GM18507 (cell line): ENCODE data around the gene TSPAN9.

ENCODE experiments used
- DNase-seq: peaks from one replicate; pipeline ENCODE4 v3.0.0; 2011; ENCODE audit warnings: low read depth; ENCODE audit not compliant: insufficient read length; ENCODE audit errors: extremely low spot score
- FAIRE-seq: peaks from 2 replicates; lab custom pipeline; 2011; peaks lifted over from hg19 to GRCh38; lab: Jason Lieb, UNC

TSPAN9 gene

DNA sequence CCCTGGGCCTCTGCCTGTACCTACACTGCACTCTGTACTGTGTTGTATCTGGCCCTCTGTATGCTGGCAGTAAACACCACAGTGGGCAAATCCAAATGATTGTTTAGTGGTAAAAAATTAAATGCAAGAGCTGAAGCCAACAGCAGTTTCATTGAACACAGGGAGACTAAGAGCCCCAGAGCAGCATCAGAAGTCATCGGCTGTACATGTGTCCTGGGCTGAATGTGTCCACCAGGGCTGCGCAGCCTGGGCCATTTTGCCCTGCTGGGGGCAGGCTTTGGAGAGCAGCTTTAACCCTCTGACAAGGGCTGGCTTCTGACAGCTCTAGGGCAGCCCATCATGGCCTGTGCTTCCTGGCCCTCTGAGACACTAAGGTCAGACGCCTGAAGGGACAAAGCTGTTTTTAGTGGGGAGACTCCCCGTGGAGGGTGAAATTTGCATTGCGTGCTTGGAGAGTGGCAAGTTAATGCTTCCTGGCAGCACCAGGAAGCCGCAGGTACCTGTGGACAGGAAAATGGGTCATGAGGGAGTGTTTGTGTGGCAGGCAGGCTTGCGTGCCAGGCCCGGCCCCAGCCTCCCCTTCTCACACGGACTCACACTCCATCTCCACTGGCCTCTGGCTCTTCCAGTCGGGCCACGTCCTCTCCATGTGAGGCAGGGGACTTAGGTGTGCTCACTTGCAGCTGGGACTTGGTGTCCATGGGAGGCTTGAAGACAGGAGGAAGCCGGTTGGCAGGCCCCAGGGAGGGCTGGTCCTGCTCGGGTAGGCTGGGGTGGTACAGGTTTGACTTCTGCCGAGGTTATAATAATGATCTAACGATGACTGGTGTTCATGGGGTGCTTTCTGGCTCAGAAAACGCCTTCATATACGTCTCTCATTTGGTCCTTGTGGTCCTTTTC is 150.1 kb downstream of the TSPAN9 start:
- FAIRE-seq (no peak), DNase-seq (no peak)

DNA sequence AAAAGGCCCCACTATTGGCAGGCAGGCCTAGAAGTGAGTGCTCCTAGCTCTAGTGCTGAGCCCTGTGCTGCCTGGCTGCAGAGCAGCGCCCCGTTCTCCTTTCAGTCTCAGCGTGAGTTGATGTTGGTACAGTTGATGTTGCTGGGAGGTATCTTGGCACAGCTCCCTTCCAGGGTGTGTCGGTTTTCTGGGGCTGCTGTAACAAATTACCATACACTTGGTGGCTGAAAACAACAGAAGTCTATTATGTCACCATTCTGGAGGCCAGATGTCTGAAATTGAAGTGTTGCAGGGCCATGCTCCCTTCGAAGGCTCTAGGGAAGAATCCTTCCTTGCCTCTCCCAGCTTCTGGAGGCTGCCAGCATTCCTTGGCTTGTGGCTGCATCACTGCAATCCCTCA is 151.4 kb downstream of the TSPAN9 start:
- no peak for FAIRE-seq
- no peak for DNase-seq

GRCh38 chr12:3229577-3229976 is 152.4 kb downstream of the TSPAN9 start:
- no peak for FAIRE-seq
- DNase-seq: no peak

GRCh38 chr12:3230758-3231375 is 153.7 kb downstream of the TSPAN9 start:
- no peak for FAIRE-seq

DNA sequence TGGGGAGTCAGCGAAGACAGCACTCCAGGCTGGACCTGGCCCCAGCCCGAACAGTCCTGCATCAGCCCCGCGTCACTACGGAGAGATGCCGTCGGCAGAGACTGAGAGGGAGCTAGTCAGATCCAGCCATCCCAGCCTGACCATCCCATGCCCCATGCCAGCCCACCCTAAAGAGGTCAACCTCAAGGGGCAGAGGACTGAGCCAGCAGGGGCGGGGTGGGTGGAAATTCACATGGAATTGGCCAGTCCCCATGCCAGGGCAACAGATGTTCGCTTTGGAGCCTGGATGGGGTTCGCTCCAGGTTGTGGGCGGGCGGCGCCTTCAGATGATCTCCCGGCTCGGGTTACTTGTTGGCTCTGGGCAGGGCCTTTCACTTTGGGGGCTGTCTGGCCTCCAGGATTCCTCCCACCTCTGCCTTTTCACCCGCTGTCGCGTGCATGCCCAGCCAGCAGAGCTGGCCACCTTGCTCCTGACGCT is 154.3 kb downstream of the TSPAN9 start:
- no peak for FAIRE-seq
- no peak for DNase-seq

More at GRCh38 chr12:3230758-3231375, 153.7 kb downstream of the TSPAN9 start:
- DNase-seq: no peak

- DNase-seq (no peak), FAIRE-seq (no peak)
Observed at GRCh38 chr12:3233797-3234196, 156.6 kb downstream of the TSPAN9 start.

GRCh38 chr12:3236345-3237187 is 159.4 kb downstream of the TSPAN9 start:
- FAIRE-seq (no peak), DNase-seq (no peak)

DNA sequence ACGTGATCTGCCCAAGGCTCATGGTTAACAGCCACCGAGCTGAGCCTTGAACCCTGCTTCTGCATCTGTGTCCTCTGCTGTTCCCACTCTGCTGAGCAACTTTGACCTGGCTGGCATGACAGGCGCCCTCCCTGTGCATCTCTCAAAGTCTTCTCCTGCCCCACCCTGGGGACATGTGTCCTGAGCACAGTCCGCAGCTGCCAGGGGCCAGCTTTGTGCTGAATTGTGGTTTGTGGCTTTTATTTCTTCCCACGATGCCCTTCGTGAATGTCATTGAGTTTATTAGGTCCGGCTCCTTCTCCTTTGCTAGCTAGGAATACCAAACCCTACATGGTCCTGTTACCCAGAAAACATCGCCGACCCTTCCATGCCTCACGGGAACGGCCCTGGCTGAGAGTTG is 161.0 kb downstream of the TSPAN9 start:
- DNase-seq: no peak
- FAIRE-seq: no peak

GRCh38 chr12:3241621-3242020 is 164.4 kb downstream of the TSPAN9 start:
- FAIRE-seq (no peak), DNase-seq (no peak)

DNA sequence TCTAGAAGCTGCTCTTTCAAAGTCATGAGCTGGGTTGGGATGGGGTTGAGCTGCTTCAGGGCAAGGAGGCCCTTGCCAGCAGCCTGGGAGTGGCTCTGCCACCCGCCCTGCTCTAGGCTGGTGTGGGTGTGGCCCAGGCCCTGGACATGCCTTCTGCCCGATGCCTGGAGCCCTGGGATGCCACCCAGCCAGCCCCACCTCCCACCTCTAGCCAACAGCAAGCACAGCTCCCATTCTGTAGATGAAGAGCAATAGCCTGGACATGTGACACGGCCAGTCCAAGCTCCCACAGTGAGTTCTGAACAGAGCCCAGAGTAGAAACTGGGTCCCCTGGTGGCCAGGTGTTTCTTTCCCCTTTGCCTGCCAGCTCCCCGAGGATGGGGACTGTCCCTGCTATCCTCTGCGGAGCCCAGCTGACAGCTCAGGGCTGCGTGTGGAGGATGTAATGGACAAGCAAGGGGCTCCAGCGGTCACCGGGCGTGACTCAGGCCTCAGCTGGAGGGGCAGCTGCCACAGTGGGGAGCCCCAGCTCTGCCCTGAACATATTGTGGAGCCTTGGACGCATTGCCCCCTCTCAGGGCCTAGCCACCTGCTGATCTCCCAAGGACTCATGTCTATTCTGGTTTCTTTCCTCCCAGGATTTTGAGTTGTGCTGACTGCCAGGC is 165.2 kb downstream of the TSPAN9 start:
- DNase-seq: no peak
- FAIRE-seq: no peak

DNA sequence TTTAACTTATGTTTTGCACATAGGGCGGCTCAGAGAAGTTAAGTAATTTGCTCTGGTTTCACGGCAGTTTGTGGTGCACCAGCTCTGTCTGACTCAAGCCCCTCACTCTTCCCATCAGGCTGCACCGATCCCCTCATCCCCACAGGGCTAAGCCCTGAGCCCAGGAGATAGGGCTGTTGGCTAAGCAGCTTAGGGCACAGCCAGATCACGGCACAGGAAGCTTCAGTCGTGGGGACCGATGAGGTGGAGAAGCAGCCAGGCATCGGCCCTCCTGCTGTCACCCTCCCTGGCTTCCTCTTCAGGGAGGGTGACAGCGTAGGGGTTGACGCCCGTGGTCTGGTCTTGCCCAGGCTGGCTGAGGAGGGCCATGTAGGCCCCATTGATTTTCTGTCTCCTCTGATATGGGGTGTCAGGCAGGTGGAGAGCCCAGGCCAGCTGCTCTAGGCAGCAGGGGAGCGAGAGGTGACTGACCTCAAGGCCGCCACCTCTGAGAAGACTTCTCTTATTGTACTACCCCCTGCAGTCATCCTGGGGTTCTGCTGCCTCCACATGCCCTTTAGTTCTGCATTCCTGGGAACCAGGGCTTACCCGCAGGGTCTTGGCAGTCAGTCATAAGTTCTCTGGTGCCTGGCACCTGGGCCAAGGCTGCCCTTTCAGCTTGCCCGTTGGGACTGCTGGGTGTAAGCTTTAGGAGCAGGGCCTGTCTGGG is 166.4 kb downstream of the TSPAN9 start:
- no peak for DNase-seq
- FAIRE-seq: no peak

DNA sequence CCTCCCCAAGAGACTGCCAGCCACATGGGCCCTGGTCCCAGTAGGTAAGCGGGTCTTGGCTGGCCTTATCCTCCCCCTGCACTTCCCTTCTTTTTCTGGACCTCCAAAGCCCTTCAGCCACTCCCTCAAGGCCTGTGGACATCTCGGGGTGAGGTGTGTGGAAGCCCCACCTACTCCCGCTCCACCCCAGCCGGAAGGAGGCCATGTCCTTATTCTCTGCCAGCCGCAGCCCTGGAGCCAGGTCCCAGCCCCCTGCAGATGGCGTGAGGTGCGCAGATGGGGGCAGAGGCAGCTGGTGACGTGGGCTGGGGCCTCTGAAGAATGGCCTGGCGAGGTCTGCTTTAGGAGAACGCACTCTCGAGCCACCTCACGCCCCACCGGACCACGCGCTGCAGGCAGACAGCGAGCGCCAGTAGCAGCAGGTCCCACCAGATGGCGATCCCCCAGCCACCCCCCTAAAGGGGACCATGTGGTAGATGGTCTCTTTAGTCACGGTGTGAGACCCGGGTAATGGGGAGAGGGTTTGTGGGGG is 167.1 kb downstream of the TSPAN9 start:
- DNase-seq (no peak), FAIRE-seq (no peak)

DNA sequence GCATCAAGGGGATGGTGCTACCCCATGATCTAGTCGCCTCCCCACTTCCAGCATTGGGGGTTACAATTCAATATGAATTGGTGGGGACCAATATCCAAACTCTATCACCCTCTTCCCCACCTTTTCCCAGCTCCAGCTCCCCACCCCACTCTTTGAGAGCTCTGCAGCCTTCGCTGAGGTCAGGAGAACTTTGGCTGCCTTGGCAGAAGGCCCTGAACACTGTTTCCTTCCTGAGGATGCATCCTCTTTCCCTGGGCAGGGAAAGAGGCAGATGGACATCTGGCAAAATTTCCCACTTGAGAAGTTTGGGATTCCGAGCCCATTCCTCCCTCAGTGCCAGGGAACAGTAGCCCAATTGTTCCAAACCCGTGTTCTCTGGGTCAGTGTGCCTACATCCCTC is 169.1 kb downstream of the TSPAN9 start:
- FAIRE-seq (no peak), DNase-seq (no peak)

DNA sequence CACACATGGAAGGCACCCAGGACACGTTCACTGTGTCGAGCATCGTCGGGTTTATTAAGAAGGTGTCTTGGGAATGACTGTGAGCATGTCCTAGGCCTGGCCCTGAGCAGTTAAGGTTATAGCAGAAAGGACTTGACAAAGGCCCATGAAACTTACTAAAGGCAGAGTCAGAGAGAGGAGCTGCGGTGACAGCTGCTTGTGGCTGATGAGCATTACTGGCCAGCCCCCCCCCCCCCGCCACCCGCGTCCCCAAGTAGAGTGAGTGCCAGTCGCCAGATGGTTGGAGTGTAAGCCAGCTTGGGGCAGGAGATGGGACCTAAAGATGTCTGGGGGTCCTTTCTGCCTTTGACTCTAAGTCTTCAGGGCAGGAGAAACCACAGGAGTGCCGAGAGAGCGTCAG is 169.9 kb downstream of the TSPAN9 start:
- no peak for DNase-seq
- FAIRE-seq: no peak

DNA sequence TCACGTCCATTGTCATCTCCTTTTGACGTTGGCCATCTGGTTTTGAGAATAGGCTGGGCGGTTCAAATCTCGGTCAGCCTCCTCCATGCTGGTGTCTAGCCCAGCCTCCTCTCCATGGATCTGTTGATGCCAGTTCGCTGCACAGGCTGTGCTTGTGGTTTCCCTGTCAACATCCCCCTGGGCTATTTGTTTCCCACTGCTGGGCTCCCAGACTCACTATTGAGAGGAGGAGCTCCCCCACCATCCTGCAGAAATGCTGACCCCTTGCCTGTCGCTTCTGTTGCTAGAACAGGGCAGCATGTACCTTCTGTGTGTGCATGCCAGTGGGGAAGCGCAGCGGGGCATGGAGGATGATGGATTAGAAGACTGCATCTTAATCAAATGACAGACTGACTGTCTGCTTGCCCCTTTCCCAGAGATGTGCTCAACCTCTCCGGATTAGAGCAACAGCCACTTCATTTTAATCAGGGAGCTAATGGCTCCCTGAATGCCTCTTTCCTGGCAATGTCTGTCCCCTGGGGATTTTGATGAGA is 170.5 kb downstream of the TSPAN9 start:
- DNase-seq: no peak
- FAIRE-seq: no peak

DNA sequence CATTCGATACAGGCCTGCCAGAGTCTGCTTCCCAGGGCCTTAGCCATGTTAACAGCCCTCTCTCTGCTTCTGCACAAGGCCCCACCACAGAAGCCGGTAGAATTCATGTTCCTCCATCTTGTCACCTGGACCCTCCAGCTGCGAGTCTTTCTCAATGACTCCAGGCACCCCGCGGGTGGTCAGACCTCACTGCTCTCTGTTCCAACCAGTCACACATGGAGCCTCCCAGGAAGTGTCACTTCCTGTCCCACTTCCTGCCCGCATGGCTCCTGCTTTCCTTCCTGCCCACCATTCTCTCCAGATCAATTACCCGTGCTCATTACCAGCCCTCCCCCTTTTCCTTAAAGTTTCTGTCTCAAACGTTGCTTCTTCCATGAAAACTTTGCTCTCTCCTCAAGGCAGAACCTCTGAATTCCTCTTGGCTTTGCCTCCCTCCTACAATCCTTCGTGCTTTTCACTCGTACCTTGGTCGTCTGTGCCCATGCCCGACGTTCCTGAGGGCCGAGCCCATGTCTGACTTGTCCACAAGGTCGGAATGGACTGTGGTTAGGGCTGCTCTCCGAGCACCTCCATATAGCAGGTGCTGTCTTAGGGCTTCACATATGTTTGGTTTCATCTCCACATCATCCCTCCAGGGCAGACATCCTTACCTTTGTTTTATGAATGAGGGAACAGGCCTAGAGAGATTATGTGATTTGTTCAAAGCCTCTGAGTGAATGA is 172.1 kb downstream of the TSPAN9 start:
- no peak for DNase-seq
- FAIRE-seq: no peak

DNA sequence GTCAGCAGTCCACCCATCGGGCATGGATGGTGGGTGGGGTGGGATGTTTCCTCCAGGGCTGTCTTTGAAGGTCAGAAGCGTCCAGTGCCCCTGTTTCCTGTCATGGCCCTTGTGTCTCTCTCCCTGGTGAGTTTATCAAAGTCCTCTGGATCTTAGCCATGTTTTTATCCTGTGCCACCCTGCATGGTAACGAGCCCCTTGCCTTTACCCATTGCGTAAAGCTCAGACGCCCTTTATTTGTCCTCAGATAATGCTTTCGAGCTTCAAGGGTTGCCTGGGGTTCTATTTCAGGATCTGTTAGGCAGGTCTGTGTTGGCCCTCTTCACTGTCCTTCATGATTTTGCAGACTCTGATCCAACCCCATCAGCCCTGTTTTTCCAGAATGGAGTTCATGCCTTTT is 172.9 kb downstream of the TSPAN9 start:
- DNase-seq: no peak

GRCh38 chr12:3250576-3250975 is 173.4 kb downstream of the TSPAN9 start:
- FAIRE-seq (no peak), DNase-seq (no peak)

More for the DNA sequence above, 172.9 kb downstream of the TSPAN9 start:
- no peak for FAIRE-seq
